Measurements from ENCODE around the gene PNPLA2. TPM values are rescaled to one million over a fixed set of nuclear protein-coding genes. Genes with fewer than 3 reads are reported as not detected.

Gene PNPLA2
- total RNA-seq, 1 experiment from 2014 or later, result 66.5 TPM

- no peak for ATAC-seq
- Mint-ChIP-seq H3K27me3 (ENCODE audit: low read depth) (no peaks in the 10 kb centered on the region), H3K4me3 (peak overlapping the region; percentile 76), H3K9me3 (no peaks in the 10 kb centered on the region), H3K27ac (0 out of 2 replicates have a peak overlapping the region, but pooled peaks have one; percentile 45), H3K4me1 (peaks cover 13% of the 10 kb centered on the region), H3K36me3 (no peaks in the 10 kb centered on the region)
- POLR2A ChIA-PET, result interaction anchor here (1.3 to 1.7 kb wide), 3 partner anchors 13 to 20 kb away, joined by 3 to 8 read pairs (median 4); partner anchors contain the start of genes GATD1 and RPLP2
- TF ChIP-seq GRHL2 (CRISPR knock-in tag; IDR thresholded peaks at IDR 0.05; ENCODE audit: insufficient replicate concordance, severe bottlenecking) (no peak), TP53 (CRISPR knock-in tag; IDR thresholded peaks at IDR 0.05) (no peak), CBFB (CRISPR knock-in tag; IDR thresholded peaks at IDR 0.05; ENCODE audit: low read depth) (no peak), SMAD4 (CRISPR knock-in tag; IDR thresholded peaks at IDR 0.05) (no peak), HMGXB4 (CRISPR knock-in tag; IDR thresholded peaks at IDR 0.05) (no peak), MYBL2 (CRISPR knock-in tag; IDR thresholded peaks at IDR 0.05) (no peak), ZNF232 (CRISPR knock-in tag; IDR thresholded peaks at IDR 0.05) (no peak), ZNF416 (CRISPR knock-in tag; IDR thresholded peaks at IDR 0.05) (no peak), MAX (CRISPR knock-in tag; IDR thresholded peaks at IDR 0.05) (no peak), TCF7 (CRISPR knock-in tag; IDR thresholded peaks at IDR 0.05; ENCODE audit: low read depth) (no peak)
- TF ChIP-seq, protein P1, sequence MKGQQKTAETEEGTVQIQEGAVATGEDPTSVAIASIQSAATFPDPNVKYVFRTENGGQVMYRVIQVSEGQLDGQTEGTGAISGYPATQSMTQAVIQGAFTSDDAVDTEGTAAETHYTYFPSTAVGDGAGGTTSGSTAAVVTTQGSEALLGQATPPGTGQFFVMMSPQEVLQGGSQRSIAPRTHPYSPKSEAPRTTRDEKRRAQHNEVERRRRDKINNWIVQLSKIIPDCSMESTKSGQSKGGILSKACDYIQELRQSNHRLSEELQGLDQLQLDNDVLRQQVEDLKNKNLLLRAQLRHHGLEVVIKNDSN (CRISPR knock-in tag; IDR thresholded peaks at IDR 0.05), result no peak
- TF ChIP-seq, protein P2, sequence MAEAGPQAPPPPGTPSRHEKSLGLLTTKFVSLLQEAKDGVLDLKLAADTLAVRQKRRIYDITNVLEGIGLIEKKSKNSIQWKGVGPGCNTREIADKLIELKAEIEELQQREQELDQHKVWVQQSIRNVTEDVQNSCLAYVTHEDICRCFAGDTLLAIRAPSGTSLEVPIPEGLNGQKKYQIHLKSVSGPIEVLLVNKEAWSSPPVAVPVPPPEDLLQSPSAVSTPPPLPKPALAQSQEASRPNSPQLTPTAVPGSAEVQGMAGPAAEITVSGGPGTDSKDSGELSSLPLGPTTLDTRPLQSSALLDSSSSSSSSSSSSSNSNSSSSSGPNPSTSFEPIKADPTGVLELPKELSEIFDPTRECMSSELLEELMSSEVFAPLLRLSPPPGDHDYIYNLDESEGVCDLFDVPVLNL (CRISPR knock-in tag; IDR thresholded peaks at IDR 0.05; ENCODE audit: borderline replicate concordance, low read depth), result no peak
- TF ChIP-seq, protein P3, sequence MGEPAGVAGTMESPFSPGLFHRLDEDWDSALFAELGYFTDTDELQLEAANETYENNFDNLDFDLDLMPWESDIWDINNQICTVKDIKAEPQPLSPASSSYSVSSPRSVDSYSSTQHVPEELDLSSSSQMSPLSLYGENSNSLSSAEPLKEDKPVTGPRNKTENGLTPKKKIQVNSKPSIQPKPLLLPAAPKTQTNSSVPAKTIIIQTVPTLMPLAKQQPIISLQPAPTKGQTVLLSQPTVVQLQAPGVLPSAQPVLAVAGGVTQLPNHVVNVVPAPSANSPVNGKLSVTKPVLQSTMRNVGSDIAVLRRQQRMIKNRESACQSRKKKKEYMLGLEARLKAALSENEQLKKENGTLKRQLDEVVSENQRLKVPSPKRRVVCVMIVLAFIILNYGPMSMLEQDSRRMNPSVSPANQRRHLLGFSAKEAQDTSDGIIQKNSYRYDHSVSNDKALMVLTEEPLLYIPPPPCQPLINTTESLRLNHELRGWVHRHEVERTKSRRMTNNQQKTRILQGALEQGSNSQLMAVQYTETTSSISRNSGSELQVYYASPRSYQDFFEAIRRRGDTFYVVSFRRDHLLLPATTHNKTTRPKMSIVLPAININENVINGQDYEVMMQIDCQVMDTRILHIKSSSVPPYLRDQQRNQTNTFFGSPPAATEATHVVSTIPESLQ (CRISPR knock-in tag; IDR thresholded peaks at IDR 0.05), result no peak
- TF ChIP-seq, protein P4, sequence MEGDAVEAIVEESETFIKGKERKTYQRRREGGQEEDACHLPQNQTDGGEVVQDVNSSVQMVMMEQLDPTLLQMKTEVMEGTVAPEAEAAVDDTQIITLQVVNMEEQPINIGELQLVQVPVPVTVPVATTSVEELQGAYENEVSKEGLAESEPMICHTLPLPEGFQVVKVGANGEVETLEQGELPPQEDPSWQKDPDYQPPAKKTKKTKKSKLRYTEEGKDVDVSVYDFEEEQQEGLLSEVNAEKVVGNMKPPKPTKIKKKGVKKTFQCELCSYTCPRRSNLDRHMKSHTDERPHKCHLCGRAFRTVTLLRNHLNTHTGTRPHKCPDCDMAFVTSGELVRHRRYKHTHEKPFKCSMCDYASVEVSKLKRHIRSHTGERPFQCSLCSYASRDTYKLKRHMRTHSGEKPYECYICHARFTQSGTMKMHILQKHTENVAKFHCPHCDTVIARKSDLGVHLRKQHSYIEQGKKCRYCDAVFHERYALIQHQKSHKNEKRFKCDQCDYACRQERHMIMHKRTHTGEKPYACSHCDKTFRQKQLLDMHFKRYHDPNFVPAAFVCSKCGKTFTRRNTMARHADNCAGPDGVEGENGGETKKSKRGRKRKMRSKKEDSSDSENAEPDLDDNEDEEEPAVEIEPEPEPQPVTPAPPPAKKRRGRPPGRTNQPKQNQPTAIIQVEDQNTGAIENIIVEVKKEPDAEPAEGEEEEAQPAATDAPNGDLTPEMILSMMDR (IDR thresholded peaks at IDR 0.05), result no peak
- TF ChIP-seq, protein P5, sequence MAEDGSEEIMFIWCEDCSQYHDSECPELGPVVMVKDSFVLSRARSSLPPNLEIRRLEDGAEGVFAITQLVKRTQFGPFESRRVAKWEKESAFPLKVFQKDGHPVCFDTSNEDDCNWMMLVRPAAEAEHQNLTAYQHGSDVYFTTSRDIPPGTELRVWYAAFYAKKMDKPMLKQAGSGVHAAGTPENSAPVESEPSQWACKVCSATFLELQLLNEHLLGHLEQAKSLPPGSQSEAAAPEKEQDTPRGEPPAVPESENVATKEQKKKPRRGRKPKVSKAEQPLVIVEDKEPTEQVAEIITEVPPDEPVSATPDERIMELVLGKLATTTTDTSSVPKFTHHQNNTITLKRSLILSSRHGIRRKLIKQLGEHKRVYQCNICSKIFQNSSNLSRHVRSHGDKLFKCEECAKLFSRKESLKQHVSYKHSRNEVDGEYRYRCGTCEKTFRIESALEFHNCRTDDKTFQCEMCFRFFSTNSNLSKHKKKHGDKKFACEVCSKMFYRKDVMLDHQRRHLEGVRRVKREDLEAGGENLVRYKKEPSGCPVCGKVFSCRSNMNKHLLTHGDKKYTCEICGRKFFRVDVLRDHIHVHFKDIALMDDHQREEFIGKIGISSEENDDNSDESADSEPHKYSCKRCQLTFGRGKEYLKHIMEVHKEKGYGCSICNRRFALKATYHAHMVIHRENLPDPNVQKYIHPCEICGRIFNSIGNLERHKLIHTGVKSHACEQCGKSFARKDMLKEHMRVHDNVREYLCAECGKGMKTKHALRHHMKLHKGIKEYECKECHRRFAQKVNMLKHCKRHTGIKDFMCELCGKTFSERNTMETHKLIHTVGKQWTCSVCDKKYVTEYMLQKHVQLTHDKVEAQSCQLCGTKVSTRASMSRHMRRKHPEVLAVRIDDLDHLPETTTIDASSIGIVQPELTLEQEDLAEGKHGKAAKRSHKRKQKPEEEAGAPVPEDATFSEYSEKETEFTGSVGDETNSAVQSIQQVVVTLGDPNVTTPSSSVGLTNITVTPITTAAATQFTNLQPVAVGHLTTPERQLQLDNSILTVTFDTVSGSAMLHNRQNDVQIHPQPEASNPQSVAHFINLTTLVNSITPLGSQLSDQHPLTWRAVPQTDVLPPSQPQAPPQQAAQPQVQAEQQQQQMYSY (CRISPR knock-in tag; IDR thresholded peaks at IDR 0.05), result no peak
- TF ChIP-seq, protein P6, sequence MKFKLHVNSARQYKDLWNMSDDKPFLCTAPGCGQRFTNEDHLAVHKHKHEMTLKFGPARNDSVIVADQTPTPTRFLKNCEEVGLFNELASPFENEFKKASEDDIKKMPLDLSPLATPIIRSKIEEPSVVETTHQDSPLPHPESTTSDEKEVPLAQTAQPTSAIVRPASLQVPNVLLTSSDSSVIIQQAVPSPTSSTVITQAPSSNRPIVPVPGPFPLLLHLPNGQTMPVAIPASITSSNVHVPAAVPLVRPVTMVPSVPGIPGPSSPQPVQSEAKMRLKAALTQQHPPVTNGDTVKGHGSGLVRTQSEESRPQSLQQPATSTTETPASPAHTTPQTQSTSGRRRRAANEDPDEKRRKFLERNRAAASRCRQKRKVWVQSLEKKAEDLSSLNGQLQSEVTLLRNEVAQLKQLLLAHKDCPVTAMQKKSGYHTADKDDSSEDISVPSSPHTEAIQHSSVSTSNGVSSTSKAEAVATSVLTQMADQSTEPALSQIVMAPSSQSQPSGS (CRISPR knock-in tag; IDR thresholded peaks at IDR 0.05; ENCODE audit: borderline replicate concordance, low read depth), result no peak
- no peak for DNase-seq (ENCODE audit: low spot score)
- CTCF ChIA-PET, result interaction anchor here (1.1 to 2.1 kb wide), 2 partner anchors 13 to 70 kb away, joined by 3 to 13 read pairs; no protein-coding TSS in a partner anchor
Observed at GRCh38 chr11:796565-797295, 22.0 kb upstream of the PNPLA2 start.
